ENCODE data around the gene CASTOR1.

Gene CASTOR1

DNA sequence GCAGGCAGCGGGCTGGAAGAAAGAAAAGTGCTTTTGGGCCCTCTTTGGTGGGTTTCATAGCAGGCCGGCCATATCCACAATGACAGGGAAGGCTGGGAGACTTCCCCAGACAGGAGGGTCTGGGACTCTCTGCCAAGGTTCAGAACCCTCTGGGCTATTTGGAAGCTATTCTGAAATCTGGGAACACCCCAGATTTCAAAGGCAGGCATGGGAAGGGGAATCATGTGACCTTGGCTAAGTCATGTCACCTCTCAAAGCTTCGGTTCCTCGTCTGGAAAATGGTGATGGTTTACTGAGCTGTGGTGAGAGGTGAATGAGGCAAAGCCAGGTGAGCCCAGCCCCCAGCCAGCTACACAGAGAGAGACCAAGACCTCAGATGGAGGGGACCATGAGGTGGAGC lies 4.6 kb downstream of the CASTOR1 start:
- DNase-seq (ENCODE audit: low read depth, low spot score), result no peak

DNA sequence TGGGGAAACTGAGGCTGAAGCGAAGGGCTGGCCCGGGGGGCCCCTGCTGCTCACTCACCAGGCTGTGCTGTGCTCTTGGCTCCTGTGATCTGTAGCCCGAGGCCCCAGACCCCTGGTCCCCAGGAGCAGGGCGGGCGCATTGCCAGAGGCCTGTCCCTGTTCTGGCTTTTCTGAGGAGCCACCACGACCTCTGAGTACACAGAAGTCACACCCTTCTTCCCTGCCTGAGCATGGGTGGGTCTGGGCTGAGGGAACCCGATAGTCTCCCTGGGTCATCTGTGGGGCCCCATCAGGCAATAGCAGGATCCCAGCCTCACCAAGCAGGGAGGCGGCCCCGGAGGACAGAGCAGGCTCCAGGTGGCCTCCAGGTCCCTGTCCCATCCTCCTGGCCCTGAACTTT lies 5.1 kb downstream of the CASTOR1 start:
- DNase-seq (ENCODE audit: low read depth, low spot score), result no peak

DNA sequence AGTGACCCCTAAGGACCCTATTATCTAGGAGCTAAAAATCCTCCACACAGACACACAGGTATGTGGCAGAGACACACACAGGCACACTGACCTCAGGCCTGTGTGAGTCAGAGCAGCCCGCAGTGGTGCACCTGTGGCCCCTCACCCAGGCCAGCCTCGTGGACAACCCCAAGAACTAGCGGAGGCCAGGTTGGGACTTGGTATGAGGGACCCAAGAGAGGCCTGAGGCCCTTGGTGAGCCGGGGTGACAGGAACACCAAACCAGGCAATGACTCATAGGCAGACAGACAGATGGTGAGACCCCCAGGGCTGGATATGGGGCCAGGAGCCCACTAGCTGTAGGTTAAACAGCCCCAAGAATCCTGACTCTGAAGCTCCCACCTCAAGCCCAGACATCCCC lies 6.0 kb downstream of the CASTOR1 start:
- no peak for DNase-seq (ENCODE audit: low read depth, low spot score)

DNA sequence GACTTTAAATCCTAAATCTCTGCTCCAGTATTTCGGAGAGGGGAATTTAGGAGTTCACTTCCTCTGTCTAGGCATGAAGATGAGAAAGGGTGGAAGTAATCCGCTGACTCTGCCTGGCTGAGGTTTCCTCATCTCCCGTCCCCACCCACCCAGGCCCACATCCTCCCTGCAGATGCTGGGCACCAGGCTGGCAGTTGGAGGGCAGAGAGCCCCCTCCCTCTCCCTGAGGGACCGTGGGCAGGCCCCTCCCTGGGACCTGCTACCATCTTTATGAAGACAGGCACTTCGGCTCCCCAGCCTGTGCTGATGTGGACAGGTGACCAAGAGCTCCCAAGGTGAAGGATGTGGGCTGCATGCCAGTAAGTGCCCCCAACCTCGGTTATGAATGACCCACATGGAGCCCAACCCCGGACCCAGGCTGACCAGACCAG lies 6.7 kb downstream of the CASTOR1 start:
- no peak for DNase-seq (ENCODE audit: low read depth, low spot score)

DNA sequence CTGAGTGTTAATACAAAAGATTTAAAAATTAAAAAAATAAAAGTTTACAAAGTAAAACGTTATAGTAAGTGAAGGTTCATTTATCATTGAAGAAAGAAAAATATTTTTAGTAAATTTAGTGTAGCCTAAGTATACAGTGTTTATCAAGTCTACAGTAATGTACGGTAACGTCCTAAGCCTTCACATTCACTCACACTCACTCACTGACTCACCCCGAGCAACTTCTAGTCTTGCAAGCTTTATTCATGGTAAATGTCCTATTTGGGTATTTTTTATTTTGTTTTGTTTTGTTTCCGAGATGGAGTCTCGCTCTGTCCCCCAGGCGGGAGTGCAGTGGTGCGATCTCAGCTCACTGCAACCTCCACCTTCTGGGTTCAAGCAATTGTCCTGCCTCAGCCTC lies 8.8 kb downstream of the CASTOR1 start:
- no peak for DNase-seq (ENCODE audit: low read depth, low spot score)

DNA sequence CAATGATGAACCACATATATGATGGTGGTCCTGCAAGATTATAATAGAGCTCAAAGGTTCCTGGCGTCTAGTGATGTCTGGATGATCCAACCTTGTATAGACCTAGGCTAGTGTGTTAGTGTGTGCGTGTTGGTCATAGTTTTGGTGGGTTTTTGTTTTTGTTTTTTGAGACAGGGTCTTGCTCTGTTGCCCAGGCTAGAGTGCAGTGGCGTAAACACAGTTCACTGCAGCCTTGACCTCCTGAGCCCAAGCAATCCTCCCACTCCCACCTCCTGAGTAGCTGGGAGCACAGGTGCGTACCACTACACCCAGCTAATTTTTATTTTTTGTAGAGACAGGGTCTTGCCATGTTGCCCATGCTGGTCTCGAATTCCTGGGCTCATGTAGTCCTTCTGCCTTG lies 9.4 kb downstream of the CASTOR1 start:
- no peak for DNase-seq (ENCODE audit: low read depth, low spot score)

DNA sequence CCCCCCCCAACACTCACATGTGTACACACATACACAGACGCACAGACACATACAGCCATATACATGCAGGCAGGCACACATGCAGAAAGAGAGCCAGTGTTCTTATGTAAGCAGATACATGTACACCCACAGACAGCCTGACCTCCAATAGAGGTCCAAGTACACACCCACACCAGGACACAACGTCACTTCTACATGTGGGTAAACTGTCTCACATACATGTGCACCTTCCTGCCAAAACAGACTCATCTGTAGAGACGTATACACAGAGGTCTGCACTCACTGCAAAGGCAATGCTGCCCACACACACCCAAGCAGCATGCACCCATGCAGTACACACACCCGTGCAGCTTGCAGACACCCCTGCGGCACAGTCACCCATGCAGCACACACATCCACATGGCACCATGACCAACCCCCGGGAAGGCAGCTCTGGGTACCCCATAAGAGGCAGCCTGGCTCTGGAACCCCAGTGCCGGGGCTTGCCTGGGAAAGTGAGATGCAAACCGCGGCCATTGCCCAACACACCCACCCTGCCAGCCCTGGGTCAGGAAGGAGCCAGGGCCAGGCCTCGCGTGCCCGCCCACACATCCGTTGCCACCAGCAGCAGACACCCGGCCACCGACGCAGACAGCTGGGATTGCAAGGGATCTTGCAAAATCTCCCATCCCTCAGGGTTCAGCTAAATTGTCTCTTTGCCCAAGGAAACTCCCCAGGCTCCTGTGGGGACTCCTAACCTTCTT lies 10.1 kb downstream of the CASTOR1 start:
- no peak for DNase-seq (ENCODE audit: low read depth, low spot score)

DNA sequence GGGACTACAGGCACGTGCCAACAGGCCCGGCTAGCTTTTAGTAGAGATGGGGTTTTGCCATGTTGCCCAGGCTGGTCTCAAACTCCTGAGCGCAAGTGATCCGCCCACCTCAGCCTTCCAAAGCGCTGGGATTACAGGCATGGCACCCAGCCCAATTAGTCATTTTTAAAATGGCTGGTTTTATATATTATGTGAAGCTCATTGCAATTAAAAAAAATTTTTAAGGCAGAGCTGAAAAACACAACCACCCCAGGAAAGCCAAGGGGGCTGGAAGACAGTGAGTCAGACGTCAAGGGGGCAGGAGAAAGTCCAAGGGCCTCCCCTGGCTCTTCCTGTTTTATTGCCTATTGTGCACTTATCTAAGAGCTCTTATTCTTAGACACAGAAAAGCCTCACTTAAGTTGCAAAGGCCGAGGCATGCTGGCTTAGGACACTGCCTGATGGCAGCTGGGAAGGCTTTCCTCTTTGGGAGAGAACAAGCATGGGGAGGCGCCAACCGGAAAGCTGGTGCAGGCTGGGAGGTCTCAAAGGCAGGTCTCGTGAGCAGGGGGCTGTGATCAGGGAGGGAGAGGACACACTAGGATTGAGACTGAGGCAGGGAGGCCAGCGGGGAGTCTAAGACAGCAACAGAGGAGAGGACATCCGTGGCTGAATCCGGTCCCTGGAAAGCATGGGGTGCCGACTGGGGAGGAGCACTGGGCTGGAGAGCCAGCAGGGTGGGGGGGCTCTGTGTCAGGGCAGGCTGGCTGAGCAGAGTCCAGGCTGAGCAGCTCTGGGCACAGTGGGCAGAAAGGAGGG lies 11.6 kb downstream of the CASTOR1 start:
- DNase-seq (ENCODE audit: low read depth, low spot score), result no peak

DNA sequence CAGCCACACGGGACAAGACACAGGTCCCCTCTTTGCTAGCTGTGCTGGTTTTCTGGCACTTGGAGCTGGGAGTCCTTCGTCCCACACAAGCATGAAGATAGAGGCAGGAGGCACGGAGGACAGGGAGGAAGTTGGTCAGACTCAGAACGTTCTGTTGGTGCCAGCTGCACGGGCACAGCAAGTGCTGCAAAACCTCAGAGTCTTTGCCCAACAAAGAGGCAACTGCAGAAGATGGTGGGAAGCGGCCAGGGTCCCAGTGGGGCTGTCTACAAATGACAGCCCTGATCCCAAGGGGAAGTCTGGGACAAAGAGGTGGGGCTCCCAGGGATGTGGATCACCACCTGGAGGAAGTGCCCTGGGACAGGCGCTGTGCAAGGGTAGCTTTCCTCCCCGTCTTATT lies 13.3 kb downstream of the CASTOR1 start:
- DNase-seq (ENCODE audit: low read depth, low spot score), result no peak

DNA sequence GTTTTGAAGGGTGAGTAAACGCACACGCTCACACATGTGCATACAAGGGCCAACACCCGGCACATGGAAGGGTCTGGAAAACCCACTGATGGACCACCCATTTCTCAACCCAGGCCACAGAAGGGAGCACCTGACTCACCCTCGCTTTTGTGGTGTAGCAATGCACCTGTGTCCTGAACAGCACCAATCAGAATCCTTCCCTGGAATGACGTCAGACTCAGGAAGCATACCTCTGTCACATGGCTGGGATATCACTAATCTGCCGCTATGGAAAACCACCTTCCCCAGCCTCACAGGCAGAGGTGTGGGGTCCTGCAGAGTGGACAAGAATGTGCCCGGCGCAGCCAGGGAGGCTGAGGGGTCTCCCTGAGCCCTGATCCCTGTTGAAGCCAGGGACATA lies 13.7 kb downstream of the CASTOR1 start:
- no peak for DNase-seq (ENCODE audit: low read depth, low spot score)

DNA sequence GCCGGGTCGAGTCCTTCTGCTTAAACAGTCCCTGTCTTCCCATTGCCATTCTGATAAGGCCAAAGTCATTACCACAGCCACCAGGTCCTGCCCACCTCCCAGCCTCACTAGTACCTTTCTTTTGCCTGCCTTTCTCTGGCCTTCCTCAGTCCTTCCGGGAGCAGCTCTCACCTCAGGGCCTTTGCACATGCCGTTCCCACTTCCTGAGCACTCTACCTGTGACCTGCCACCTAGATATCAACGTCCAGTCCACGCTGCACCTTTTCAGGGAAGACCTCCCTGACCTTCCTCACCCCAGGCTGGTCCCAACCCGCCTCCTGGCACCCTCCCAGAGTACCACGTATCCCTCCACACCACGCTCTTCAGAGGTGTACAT lies 14.9 kb downstream of the CASTOR1 start:
- no peak for DNase-seq (ENCODE audit: low read depth, low spot score)

DNA sequence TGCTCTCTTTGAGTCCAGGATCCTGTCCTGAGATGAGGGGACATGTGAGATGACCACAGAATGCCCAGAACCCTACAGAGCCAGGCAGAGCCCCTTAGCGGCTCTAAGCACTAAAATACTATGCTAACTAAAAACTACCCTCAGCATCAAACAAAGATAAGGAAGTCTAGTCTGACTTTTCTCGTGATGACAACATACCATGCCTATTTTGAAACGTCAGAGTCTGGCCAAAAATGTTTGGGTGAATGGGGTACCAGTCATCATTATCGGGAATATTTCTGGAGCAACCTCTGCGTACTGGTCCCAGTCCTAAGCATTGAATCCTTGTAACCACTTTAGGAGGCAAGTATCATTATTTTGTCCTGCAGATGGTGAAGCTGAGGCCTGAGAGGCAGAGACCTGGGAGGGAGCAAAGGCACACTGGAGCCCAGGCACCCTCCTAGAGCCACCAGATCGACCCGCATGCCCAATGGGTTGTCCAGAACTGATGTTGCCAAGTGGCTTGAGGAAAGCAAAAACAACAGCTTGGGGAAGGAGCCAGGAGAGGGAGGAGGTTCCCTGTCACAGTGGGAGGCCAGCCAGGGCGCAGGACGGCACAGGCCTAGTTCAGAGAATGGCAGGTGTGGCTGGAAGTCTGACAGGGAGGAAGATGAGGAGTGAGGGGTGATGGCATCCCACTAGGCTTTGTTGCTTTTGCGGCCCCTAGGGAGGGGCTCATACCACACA lies 15.4 kb downstream of the CASTOR1 start:
- no peak for DNase-seq (ENCODE audit: low read depth, low spot score)

DNA sequence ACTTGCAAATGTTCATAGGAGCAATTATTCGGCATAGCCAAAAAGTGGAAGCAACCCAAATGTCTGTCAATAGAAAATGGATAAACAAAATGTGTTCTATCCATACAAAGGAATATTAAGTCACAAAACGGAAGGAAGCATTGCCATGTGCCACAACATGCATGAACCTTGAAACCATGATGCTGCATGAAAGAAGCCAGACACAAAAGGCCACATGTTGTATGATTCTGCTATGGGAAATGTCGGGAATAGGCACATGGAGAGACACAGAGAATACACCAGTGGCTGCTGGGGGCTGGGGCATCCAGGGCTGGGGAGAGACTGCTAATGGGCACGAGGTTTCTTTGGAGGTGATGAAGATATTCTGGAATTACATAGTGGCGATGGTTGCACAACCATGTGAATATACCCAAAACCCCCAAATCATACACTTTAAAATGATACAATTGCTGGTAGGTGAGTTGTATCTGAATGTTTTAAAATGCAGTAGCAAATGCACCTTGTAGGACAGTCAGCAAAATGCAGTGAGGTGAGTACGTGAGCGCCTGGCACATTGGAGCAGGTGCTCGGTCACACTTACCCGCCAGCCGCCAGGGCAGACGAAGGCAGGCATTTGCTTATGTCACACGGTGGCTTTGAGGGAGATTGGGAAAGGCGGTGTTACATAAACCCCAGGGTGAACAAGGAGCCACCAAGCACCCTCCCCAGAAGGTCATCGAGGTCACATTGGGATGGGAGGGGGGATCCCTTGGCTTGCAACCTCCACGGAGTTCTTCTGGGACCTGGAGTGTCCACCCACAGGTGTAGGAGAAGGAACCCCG lies 16.3 kb downstream of the CASTOR1 start:
- no peak for DNase-seq (ENCODE audit: low read depth, low spot score)

DNA sequence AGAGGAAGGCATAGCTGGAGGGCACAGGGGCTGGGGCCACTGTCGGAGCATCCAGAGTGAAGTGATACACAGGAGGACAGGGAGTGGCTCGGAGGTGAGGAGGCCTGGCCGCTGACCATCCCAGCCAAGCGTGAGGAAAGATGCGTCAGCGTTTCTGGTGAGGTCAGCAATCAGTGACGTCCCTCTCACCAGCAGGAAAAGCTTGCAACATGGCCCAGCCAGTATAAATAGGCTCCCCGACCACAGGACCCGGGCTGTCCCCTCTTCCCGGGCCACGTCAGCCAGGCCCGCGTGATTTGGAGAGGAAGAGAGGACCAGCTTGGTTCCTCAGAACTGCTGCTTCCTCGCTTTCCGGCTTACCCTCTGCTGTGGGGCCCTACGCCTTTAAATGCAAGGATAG lies 18.5 kb downstream of the CASTOR1 start:
- DNase-seq (ENCODE audit: low read depth, low spot score), result peak; percentile 57

DNA sequence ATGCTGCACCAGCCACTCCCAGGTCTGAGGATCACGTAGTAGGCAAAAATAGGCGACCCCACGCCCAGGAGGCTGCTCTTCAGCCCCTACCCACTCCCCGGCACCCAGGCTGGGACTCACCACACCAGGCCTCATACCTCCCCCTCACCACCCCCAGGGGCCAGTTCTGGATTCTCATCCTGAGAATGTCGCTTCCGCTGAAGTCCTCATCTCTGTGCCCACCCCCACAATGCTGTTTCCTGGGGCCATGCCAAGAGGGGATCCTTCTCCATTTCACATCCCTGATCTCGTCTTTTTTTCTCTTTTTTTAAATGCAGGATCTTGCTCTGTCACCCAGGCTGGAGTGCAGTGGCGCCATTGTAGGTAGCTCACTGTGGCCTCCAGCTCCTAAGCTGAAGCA lies 21.0 kb downstream of the CASTOR1 start:
- no peak for DNase-seq (ENCODE audit: low read depth, low spot score)

DNA sequence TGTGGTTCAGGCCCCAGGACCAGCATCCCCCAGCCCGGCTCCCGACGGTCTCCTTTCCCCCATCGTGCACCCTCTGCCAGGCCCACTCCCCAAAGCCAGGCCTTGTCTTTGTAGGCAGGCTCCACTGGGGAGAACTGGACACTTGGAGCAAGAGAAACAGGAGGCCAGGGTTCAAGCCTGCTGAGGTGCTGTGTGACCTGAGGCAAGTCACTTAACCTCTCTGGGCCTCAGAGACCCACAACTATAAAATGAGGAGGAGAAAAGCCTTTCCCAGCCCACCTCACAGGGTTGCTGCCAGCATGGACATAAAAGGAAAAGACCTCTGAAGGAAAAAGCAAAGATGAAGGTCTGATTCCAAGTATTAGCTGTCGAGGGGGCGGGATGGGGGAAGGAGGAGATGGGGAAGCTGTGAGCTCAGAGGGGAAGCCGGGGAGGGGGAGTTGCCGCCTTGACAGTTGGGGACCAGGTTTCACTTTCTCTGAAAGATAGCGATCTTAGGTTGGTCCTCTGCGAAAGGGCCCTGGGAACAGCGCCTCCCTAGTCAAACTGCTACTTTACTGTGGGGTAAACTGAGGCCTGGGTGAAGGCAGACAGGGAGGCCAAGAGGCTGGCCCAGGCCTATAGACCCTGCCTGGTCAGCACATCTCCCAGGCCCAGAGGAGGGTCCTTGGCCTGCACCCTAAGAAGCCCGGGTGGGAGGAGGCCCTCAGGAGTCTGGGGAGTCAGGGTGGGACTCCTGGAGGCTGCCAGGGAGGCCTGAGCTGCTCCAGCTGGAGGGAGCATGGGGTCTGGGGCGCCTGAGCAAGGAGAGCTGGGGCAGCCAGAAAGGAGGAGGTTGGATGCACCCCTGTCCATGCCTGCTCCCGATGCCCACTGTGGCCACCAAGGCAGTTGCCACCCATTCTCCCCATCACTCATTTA lies 21.7 kb downstream of the CASTOR1 start:
- no peak for DNase-seq (ENCODE audit: low read depth, low spot score)

DNA sequence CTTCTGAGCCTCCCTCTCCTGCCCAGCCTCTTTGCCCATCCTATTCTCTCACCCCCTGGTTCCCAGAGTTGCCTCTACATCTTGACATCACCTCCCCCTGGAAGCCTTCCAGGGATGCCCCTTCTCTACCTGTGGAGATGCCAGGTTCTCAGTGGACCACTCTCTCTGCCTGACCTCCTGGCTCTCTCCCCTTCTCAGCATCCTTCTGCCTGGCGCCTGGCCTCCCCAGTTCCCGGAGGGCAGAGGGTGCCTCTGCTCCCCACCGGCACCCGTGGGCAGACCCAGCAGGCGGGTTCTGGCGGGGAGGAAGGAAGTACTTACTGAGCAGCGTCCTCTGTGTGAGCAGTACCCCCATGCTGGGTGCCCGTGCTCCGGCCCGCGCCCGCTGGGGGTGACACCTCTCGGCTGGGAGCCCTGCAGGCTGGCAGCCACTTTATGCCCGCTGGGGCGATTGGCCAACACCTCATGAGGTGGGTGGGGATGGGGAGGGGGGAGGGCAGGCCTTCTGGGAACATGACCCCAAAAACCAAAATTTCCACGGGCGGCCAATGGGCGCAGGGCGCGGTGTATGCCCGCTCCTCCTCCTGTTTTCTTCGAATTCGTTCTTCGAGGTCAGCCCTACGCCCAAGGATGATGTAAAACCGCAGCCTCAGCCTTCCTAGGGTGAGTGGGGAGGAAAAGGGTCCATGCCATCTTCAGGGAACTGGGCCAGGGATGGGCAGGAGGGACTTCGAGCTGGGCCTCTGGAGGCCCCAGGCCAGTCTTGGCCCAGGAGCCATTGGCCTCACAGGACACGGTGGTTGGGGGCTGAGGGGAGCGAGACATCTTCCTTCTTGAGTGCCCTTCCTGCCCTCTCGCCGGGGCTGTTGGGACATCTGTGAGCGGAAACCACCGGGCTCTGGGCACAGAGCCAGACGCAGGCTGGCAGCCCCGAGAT lies 22.6 kb downstream of the CASTOR1 start, which contains the start of gene OSM:
Gene OSM (minus strand): TSS at position 407 of the 937 bp plus-strand sequence. CDS start 52 bp downstream, at position 355.
- no peak for DNase-seq (ENCODE audit: low read depth, low spot score)

DNA sequence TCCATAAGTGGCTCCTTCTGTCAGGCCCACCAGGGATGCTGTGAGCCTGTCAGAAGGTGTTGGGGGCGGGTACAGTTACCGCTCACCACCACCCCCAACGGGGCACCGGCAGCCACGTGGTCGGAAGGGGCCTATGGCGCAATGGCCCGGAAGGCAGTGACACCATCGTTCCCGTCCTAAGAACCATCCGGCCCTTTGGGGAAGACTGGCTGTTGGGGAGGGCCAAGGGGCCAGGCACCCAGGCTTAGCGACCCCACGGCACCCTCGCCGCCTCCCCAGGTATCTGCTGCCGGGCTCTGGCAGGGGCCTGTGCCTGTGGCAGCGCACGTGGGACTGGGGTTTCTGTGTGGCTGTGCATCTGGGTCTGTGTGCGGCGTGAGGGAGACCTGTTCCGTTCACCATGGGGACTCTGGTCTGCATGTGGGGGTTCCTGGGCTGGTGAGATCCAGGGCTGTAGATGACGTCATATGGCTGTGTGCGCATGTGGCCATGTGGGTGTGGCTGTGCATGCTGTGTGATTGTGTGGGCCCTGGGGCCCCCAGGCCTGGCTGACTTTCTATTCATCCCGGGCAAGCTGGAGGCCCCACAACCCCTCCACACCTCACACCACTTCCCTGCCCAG lies 23.4 kb downstream of the CASTOR1 start:
- peak; percentile 24 for DNase-seq (ENCODE audit: low read depth, low spot score)
